Suprapubic skin (tissue), 4 donors: Measurements from ENCODE around the gene TBKBP1. TPM values are rescaled to one million over a fixed set of nuclear protein-coding genes. Genes with fewer than 3 reads are reported as not detected.

Experiments
- DNase-seq, 2 donors: peaks; one replicate each; pipeline ENCODE4 v3.0.0-alpha.2; 2019; ENCODE audit warnings: low spot score in 2 of 2
- H3K27ac ChIP-seq: fragments of 200-600 bp; sonication (generic); one replicate; pipeline ENCODE4 v1.5.1; 2019
- H3K27me3 ChIP-seq: fragments of 200-600 bp; sonication (generic); one replicate; pipeline ENCODE4 v1.5.1; 2019
- H3K36me3 ChIP-seq: fragments of 200-600 bp; sonication (generic); one replicate; pipeline ENCODE4 v1.5.1; 2019
- H3K4me1 ChIP-seq: fragments of 200-600 bp; sonication (generic); one replicate; pipeline ENCODE4 v1.5.1; 2019
- H3K4me3 ChIP-seq: fragments of 200-600 bp; sonication (generic); one replicate; pipeline ENCODE4 v1.5.1; 2019; ENCODE audit warnings: mild to moderate bottlenecking
- H3K9me3 ChIP-seq: fragments of 200-600 bp; sonication (generic); one replicate; pipeline ENCODE4 v1.5.1; 2019
- CTCF ChIP-seq, 2 donors: fragments of 200-600 bp in 1 of 2; fragments of 450-650 bp in 1 of 2; sonication (generic) in 1 of 2; IDR thresholded peaks; one replicate each; pipeline ENCODE4 v1.5.1; 2016 to 2019; ENCODE audit warnings: antibody characterized with exemption in 2 of 2, mild to moderate bottlenecking in 1 of 2, moderate library complexity in 1 of 2
- EP300 ChIP-seq: sonication (generic); formaldehyde crosslinking; IDR thresholded peaks from one replicate; pipeline ENCODE4 v1.6.1; 2017; ENCODE audit warnings: antibody characterized with exemption
- POLR2A ChIP-seq, 2 donors: fragments of 450-650 bp; IDR thresholded peaks; one replicate each; pipeline ENCODE4 v1.6.1; 2017; ENCODE audit warnings: antibody characterized with exemption in 2 of 2, mild to moderate bottlenecking in 2 of 2, moderate library complexity in 2 of 2
- POLR2AphosphoS5 ChIP-seq, 3 donors: sonication (generic); formaldehyde crosslinking; IDR thresholded peaks; one replicate each; pipeline ENCODE4 v1.6.1; 2017; ENCODE audit warnings: antibody characterized with exemption in 3 of 3
- WGBS: methylation state at CpG from one replicate; pipeline ENCODE4 v1.1.5; 2018; 5-methylcytosine and 5-hydroxymethylcytosine counted together
- total RNA-seq, 4 donors: library from RNA; depleted of rRNA; stranded (reverse); fragments of >200 nt; gene quantifications; one replicate each; pipeline ENCODE4 v1.1.0, GENCODE V29; 2016

TBKBP1 gene
- total RNA-seq, 4 donors from 2014 or later: 4.9 to 10.5 (median 8.4) TPM

GRCh38 chr17:47741109-47741792 is 47.3 kb downstream of the TBKBP1 start:
- Histone ChIP-seq H3K9me3 (no peaks in the 10 kb centered on the region), H3K27ac (no peak overlapping the region), H3K27me3 (peaks cover 54% of the 10 kb centered on the region), H3K4me1 (no peaks in the 10 kb centered on the region), H3K36me3 (no peaks in the 10 kb centered on the region), H3K4me3 (no peak overlapping the region)
- 89% methylated on average over 11 of the region's 11 CpGs for WGBS
- peak; percentile 19 to 48 for DNase-seq
- TF ChIP-seq POLR2AphosphoS5 (IDR thresholded peaks at IDR 0.05): no peak

- TF ChIP-seq POLR2A (IDR thresholded peaks at IDR 0.05): no peak
- no peak for TF ChIP-seq POLR2AphosphoS5 (IDR thresholded peaks at IDR 0.05)
- TF ChIP-seq CTCF (IDR thresholded peaks at IDR 0.05): no peak
- no peak for TF ChIP-seq EP300
- no peak overlapping the region for H3K4me3 ChIP-seq
- WGBS: 77% methylated on average over 9 of the region's 9 CpGs
- H3K4me1 ChIP-seq: no peaks in the 10 kb centered on the region
- H3K27ac ChIP-seq: no peak overlapping the region
- H3K27me3 ChIP-seq: peaks cover 53% of the 10 kb centered on the region
- no peaks in the 10 kb centered on the region for H3K9me3 ChIP-seq
- H3K36me3 ChIP-seq: no peaks in the 10 kb centered on the region
- no peak for DNase-seq
These were observed 47.8 kb downstream of the TBKBP1 start for GRCh38 chr17:47741793-47742145.

- H3K27me3 ChIP-seq: peaks cover 61% of the 10 kb centered on the region
These were observed 48.6 kb downstream of the TBKBP1 start for GRCh38 chr17:47742319-47743181.

GRCh38 chr17:47744168-47745036 is 50.4 kb downstream of the TBKBP1 start:
- peak; percentile 37 to 50 for DNase-seq
- Histone ChIP-seq H3K27me3 (peaks cover 64% of the 10 kb centered on the region), H3K9me3 (no peaks in the 10 kb centered on the region), H3K27ac (no peak overlapping the region), H3K4me3 (no peak overlapping the region), H3K4me1 (no peaks in the 10 kb centered on the region), H3K36me3 (no peaks in the 10 kb centered on the region)
- TF ChIP-seq POLR2AphosphoS5 (IDR thresholded peaks at IDR 0.05): no peak
- no peak for TF ChIP-seq POLR2A (IDR thresholded peaks at IDR 0.05)
- TF ChIP-seq CTCF (IDR thresholded peaks at IDR 0.05): no peak
- 57% methylated on average over 21 of the region's 22 CpGs for WGBS

More at GRCh38 chr17:47742319-47743181, 48.6 kb downstream of the TBKBP1 start:
- no peak overlapping the region for H3K27ac ChIP-seq
- peak; percentile 40 to 53 for DNase-seq
- H3K9me3 ChIP-seq: no peaks in the 10 kb centered on the region
- WGBS: 47% methylated on average over 18 of the region's 26 CpGs
- no peak for TF ChIP-seq POLR2AphosphoS5 (IDR thresholded peaks at IDR 0.05)
- no peak for TF ChIP-seq EP300
- no peak for TF ChIP-seq CTCF (IDR thresholded peaks at IDR 0.05)
- TF ChIP-seq POLR2A (IDR thresholded peaks at IDR 0.05): no peak
- H3K36me3 ChIP-seq: no peaks in the 10 kb centered on the region
- H3K4me1 ChIP-seq: no peaks in the 10 kb centered on the region
- no peak overlapping the region for H3K4me3 ChIP-seq

- Histone ChIP-seq H3K9me3 (no peaks in the 10 kb centered on the region), H3K27me3 (peaks cover 66% of the 10 kb centered on the region), H3K4me1 (no peaks in the 10 kb centered on the region), H3K27ac (no peak overlapping the region), H3K4me3 (no peak overlapping the region), H3K36me3 (no peaks in the 10 kb centered on the region)
- 61% methylated on average over 7 of the region's 10 CpGs for WGBS
- no peak for TF ChIP-seq EP300
- TF ChIP-seq POLR2AphosphoS5 (IDR thresholded peaks at IDR 0.05): no peak
- TF ChIP-seq POLR2A (IDR thresholded peaks at IDR 0.05): no peak
- TF ChIP-seq CTCF (IDR thresholded peaks at IDR 0.05): no peak
- no peak for DNase-seq
These were observed 51.0 kb downstream of the TBKBP1 start for GRCh38 chr17:47745037-47745380.
